ENCODE results near the gene NRTN. TPM values are rescaled to one million over a fixed set of nuclear protein-coding genes. Genes with fewer than 3 reads are reported as not detected.

Gene NRTN
- total RNA-seq, 1 experiment from 2014 or later, result 4.6 TPM

- Histone ChIP-seq H3K23ac (ENCODE audit: insufficient read length, low read depth, low read length) (no peak overlapping the region), H3K9ac (ENCODE audit: extremely low read depth, insufficient read length, low read length) (no peak overlapping the region), H4K91ac (ENCODE audit: insufficient read length, low read depth, low read length) (no peak overlapping the region), H4K8ac (replicated peaks; ENCODE audit: insufficient read length, low read depth, low read length) (no peak overlapping the region), H3K23me2 (ENCODE audit: insufficient read length, low read depth, low read length, poor library complexity, severe bottlenecking) (no peaks in the 10 kb centered on the region), H2BK120ac (ENCODE audit: low read depth, low read length, poor library complexity, severe bottlenecking) (no peak overlapping the region), H3K9me3 (ENCODE audit: control insufficient read depth, low read depth, low read length) (no peaks in the 10 kb centered on the region), H3K14ac (ENCODE audit: insufficient read depth, low read length) (no peak overlapping the region; the same call in 1 of the 2 replicates), H3K18ac (ENCODE audit: insufficient read length, low read depth, low read length) (no peak overlapping the region), H4K5ac (ENCODE audit: insufficient read length, low read depth, low read length) (no peak overlapping the region), H2BK12ac (ENCODE audit: insufficient read length, low read depth, low read length) (no peak overlapping the region), H3K79me2 (ENCODE audit: insufficient read depth, low read length) (no peaks in the 10 kb centered on the region), H2BK20ac (ENCODE audit: low read depth, low read length, poor library complexity, severe bottlenecking) (no peak overlapping the region), H3K4me2 (ENCODE audit: insufficient read depth, insufficient read length, low read length) (no peak overlapping the region), H2BK5ac (ENCODE audit: insufficient read length, low read length) (no peak overlapping the region), H2AFZ (ENCODE audit: low read length) (no peak overlapping the region), H3K27me3 (ENCODE audit: insufficient read depth, low read length) (no peaks in the 10 kb centered on the region), H3T11ph (ENCODE audit: low read length) (no peak overlapping the region), H2AK5ac (ENCODE audit: insufficient read length, low read length) (no peak overlapping the region), H4K20me1 (ENCODE audit: control insufficient read depth, insufficient read depth, insufficient read length) (no peaks in the 10 kb centered on the region), H3K4me1 (ENCODE audit: insufficient read depth, low read length) (no peaks in the 10 kb centered on the region), H3K27ac (ENCODE audit: insufficient read length, low read depth, low read length) (no peak overlapping the region), H3K79me1 (ENCODE audit: insufficient read depth, low read depth, low read length, poor library complexity, severe bottlenecking) (no peaks in the 10 kb centered on the region), H2BK15ac (ENCODE audit: low read depth, low read length) (no peak overlapping the region), H3K4ac (ENCODE audit: low read depth, low read length) (no peak overlapping the region), H3K56ac (ENCODE audit: insufficient read length, low read depth, low read length) (no peak overlapping the region)
- peaks cover 24% of the 10 kb centered on the region for H3K27me3 Mint-ChIP-seq (ENCODE audit: low read depth)
- no peak overlapping the region for H3K27ac Mint-ChIP-seq
- no peaks in the 10 kb centered on the region for H3K4me1 Mint-ChIP-seq
- DNase-seq, result no peak
- H3K36me3 Mint-ChIP-seq (ENCODE audit: insufficient read depth in 1 of 3, low read depth in 3 of 3), result no peaks in the 10 kb centered on the region
- no peaks in the 10 kb centered on the region for H3K9me3 Mint-ChIP-seq
- no peak overlapping the region; a peak in 1 of 5 replicates for H3K4me3 Mint-ChIP-seq
- TF ChIP-seq CTCF (conservative IDR thresholded peaks at IDR 0.05), result no peak
- no CpG with 5 or more reads among the region's 9 CpGs for WGBS (ENCODE audit: extremely low coverage, insufficient read length, low lambda C conversion rate)
Measured at GRCh38 chr19:5814123-5814851, 9.4 kb downstream of the NRTN start.

Data from H9 (cell line).